ENCODE measurements around the gene ST7. TPM values are rescaled to one million over a fixed set of nuclear protein-coding genes. Genes with fewer than 3 reads are reported as not detected.
"Not testable (repeated sequence)": the region's sequence is repeated elsewhere in the genome, so short reads cannot be mapped to it uniquely, and the experiment has no call there.

ST7 gene
- total RNA-seq, 1 experiment from 2014 or later: 12.4 TPM

- ChIA-PET CTCF (no interaction called here), POLR2A (no interaction called here)
- no peak for DNase-seq (ENCODE audit: low spot score)
- H3K4me1 Mint-ChIP-seq: no peaks in the 10 kb centered on the region
- no peak overlapping the region for H3K4me3 Mint-ChIP-seq
- no peak for TF ChIP-seq ZNF396 (CRISPR knock-in tag; IDR thresholded peaks at IDR 0.05; ENCODE audit: borderline replicate concordance)
- TF ChIP-seq MLX (CRISPR knock-in tag; IDR thresholded peaks at IDR 0.05): no peak
- TF ChIP-seq ZNF232 (CRISPR knock-in tag; IDR thresholded peaks at IDR 0.05): no peak
- no peak for TF ChIP-seq FOXJ3 (CRISPR knock-in tag; IDR thresholded peaks at IDR 0.05; ENCODE audit: borderline replicate concordance)
- TF ChIP-seq ZBTB21 (CRISPR knock-in tag; IDR thresholded peaks at IDR 0.05; ENCODE audit: borderline replicate concordance): no peak
- TF ChIP-seq TCF7 (CRISPR knock-in tag; IDR thresholded peaks at IDR 0.05; ENCODE audit: low read depth): no peak
- no peak for TF ChIP-seq IRF1 (CRISPR knock-in tag; IDR thresholded peaks at IDR 0.05)
- TF ChIP-seq RORB (CRISPR knock-in tag; IDR thresholded peaks at IDR 0.05): no peak
- no peak for TF ChIP-seq NFATC4 (CRISPR knock-in tag; IDR thresholded peaks at IDR 0.05)
- no peak for TF ChIP-seq FOXP4 (CRISPR knock-in tag; IDR thresholded peaks at IDR 0.05)
- no peak for TF ChIP-seq ZBTB43 (CRISPR knock-in tag; IDR thresholded peaks at IDR 0.05)
- no peak for TF ChIP-seq PREB (CRISPR knock-in tag; IDR thresholded peaks at IDR 0.05; ENCODE audit: borderline replicate concordance)
- TF ChIP-seq NFE2L1 (CRISPR knock-in tag; IDR thresholded peaks at IDR 0.05): no peak
- no peak for TF ChIP-seq E2F5 (CRISPR knock-in tag; IDR thresholded peaks at IDR 0.05)
- no peak for TF ChIP-seq ZNF121 (CRISPR knock-in tag; IDR thresholded peaks at IDR 0.05)
- TF ChIP-seq ATF6 (CRISPR knock-in tag; IDR thresholded peaks at IDR 0.05): no peak
- ATAC-seq: no peak
- peaks cover 20% of the 10 kb centered on the region for H3K9me3 Mint-ChIP-seq
- H3K36me3 Mint-ChIP-seq: peaks cover 9% of the 10 kb centered on the region; the same call in 1 of the 2 replicates
- H3K27me3 Mint-ChIP-seq (ENCODE audit: low read depth): no peaks in the 10 kb centered on the region; the same call in 1 of the 2 replicates
- no peak overlapping the region for H3K27ac Mint-ChIP-seq
Observed at GRCh38 chr7:117243390-117243789, 290.1 kb downstream of the ST7 start.

- POLR2A ChIA-PET; ATAC-seq; H3K27ac Mint-ChIP-seq; H3K27me3 Mint-ChIP-seq (ENCODE audit: low read depth); CTCF ChIA-PET; DNase-seq (ENCODE audit: low spot score); H3K4me1 Mint-ChIP-seq; H3K36me3 Mint-ChIP-seq; H3K4me3 Mint-ChIP-seq: not testable (repeated sequence)
- H3K9me3 Mint-ChIP-seq: peaks cover 23% of the 10 kb centered on the region
Observed at GRCh38 chr7:117245703-117246102, 292.4 kb downstream of the ST7 start.

All from WTC11 (cell line).